Measurements from ENCODE around the gene NPAS3.

GRCh38 chr14:33441633-33442032 lies 503.0 kb downstream of the NPAS3 start:
- TF ChIP-seq CTCF (IDR thresholded peaks at IDR 0.05; ENCODE audit: low read length), result no peak
- no peak for TF ChIP-seq EZH2phosphoT487 (IDR thresholded peaks at IDR 0.05; ENCODE audit: low read length)
